HEK293T (cell line): ENCODE measurements around the gene HIPK4.

ENCODE experiments used
- CTCF ChIA-PET: fragments of 350-600 bp; formaldehyde crosslinking; extraction: SDS; loops from one replicate; lab custom pipeline; 2021; ENCODE audit warnings: antibody characterized with exemption, inconsistent platforms; lab: Yijun Ruan, JAX
- POLR2A ChIA-PET: fragments of 350-600 bp; formaldehyde crosslinking; extraction: SDS; loops from one replicate; lab custom pipeline; 2020; ENCODE audit warnings: antibody characterized with exemption, inconsistent platforms; lab: Yijun Ruan, JAX
- DNase-seq: peaks from one replicate; pipeline ENCODE4 v3.0.0; 2012; ENCODE audit warnings: mixed read lengths; ENCODE audit errors: extremely low spot score
- ARNT ChIP-seq: fragments of 450-650 bp; IDR thresholded peaks from 2 replicates; pipeline ENCODE4 v1.6.1; 2017; ENCODE audit warnings: mild to moderate bottlenecking
- BHLHE40 ChIP-seq: fragments of 450-650 bp; IDR thresholded peaks from 2 replicates; pipeline ENCODE4 v1.6.1; 2016; ENCODE audit warnings: mild to moderate bottlenecking, moderate library complexity, borderline replicate concordance
- CTBP1 ChIP-seq: fragments of 450-650 bp; IDR thresholded peaks from 2 replicates; pipeline ENCODE4 v1.6.1; 2016; ENCODE audit warnings: borderline replicate concordance
- ELF4 ChIP-seq: fragments of 450-650 bp; IDR thresholded peaks from 2 replicates; pipeline ENCODE4 v1.6.1; 2017; ENCODE audit warnings: antibody characterized with exemption
- FOXA1 ChIP-seq: fragments of 450-650 bp; IDR thresholded peaks from 2 replicates; pipeline ENCODE4 v1.6.1; 2016; ENCODE audit warnings: mild to moderate bottlenecking
- FOXK2 ChIP-seq: fragments of 450-650 bp; IDR thresholded peaks from 2 replicates; pipeline ENCODE4 v1.6.1; 2016; ENCODE audit warnings: mild to moderate bottlenecking
- FOXM1 ChIP-seq: fragments of 450-650 bp; IDR thresholded peaks from 2 replicates; pipeline ENCODE4 v1.6.1; 2017; ENCODE audit warnings: mild to moderate bottlenecking, borderline replicate concordance
- HDGF ChIP-seq: fragments of 450-650 bp; IDR thresholded peaks from 2 replicates; pipeline ENCODE4 v1.6.1; 2017; ENCODE audit warnings: antibody characterized with exemption, borderline replicate concordance
- L3MBTL2 ChIP-seq: fragments of 450-650 bp; conservative IDR thresholded peaks from 2 replicates; pipeline ENCODE4 v1.6.1; 2016; ENCODE audit warnings: mild to moderate bottlenecking
- LEF1 ChIP-seq: fragments of 450-650 bp; IDR thresholded peaks from 2 replicates; pipeline ENCODE4 v1.6.1; 2017; ENCODE audit warnings: mild to moderate bottlenecking, borderline replicate concordance
- NFRKB ChIP-seq: fragments of 450-650 bp; IDR thresholded peaks from 2 replicates; pipeline ENCODE4 v1.6.1; 2016; ENCODE audit warnings: mild to moderate bottlenecking, moderate library complexity
- PKNOX1 ChIP-seq: fragments of 450-650 bp; IDR thresholded peaks from 2 replicates; pipeline ENCODE4 v1.6.1; 2016
- SP1 ChIP-seq: fragments of 450-650 bp; IDR thresholded peaks from 2 replicates; pipeline ENCODE4 v1.6.1; 2017
- SUZ12 ChIP-seq: fragments of 450-650 bp; IDR thresholded peaks from 2 replicates; pipeline ENCODE4 v1.6.1; 2016; ENCODE audit warnings: mild to moderate bottlenecking
- TARDBP ChIP-seq: fragments of 450-650 bp; IDR thresholded peaks from 2 replicates; pipeline ENCODE4 v1.6.1; 2016
- ZNF384 ChIP-seq: fragments of 450-650 bp; IDR thresholded peaks from 2 replicates; pipeline ENCODE4 v1.6.1; 2016

Gene HIPK4

GRCh38 chr19:40358773-40359172 lies 31.2 kb downstream of the HIPK4 start:
- TF ChIP-seq TARDBP (no peak), CTBP1 (no peak), FOXK2 (no peak), PKNOX1 (no peak), FOXA1 (no peak), ZNF384 (no peak), NFRKB (no peak), SUZ12 (no peak), BHLHE40 (no peak)
- ChIA-PET POLR2A (interaction anchor here (1.0 kb wide), 1 partner anchor 10 kb away, joined by 3 read pairs; the partner anchor contains the start of genes C19orf47 and PLD3), CTCF (no interaction called here)
- DNase-seq: no peak

- ChIA-PET CTCF (no interaction called here), POLR2A (interaction anchor here (1.6 kb wide), 1 partner anchor 9 kb away, joined by 5 read pairs; the partner anchor contains the start of genes C19orf47 and PLD3)
- TF ChIP-seq FOXA1 (no peak), LEF1 (no peak), FOXM1 (no peak), ZNF384 (no peak), BHLHE40 (no peak), SP1 (no peak), L3MBTL2 (no peak), TARDBP (no peak), CTBP1 (no peak), PKNOX1 (no peak)
- no peak for DNase-seq
These were observed 32.3 kb downstream of the HIPK4 start for GRCh38 chr19:40357640-40358039.

GRCh38 chr19:40356681-40357595 lies 33.0 kb downstream of the HIPK4 start:
- ChIA-PET POLR2A (interaction anchor here (0.8 to 1.6 kb wide), 2 partner anchors 9 to 47 kb away, joined by 3 to 5 read pairs; partner anchors contain the start of genes C19orf47 and PLD3), CTCF (no interaction called here)
- no peak for DNase-seq

GRCh38 chr19:40355975-40356680 lies 33.9 kb downstream of the HIPK4 start:
- TF ChIP-seq ZNF384: no peak
- no peak for TF ChIP-seq NFRKB
- TF ChIP-seq LEF1: no peak
- no peak for TF ChIP-seq FOXM1
- TF ChIP-seq ARNT: no peak
- no peak for TF ChIP-seq PKNOX1
- TF ChIP-seq CTBP1: no peak
- TF ChIP-seq ELF4: no peak
- no peak for TF ChIP-seq FOXK2
- no peak for TF ChIP-seq SUZ12
- TF ChIP-seq HDGF: no peak
- TF ChIP-seq BHLHE40: no peak
- TF ChIP-seq L3MBTL2: no peak
- POLR2A ChIA-PET: interaction anchor here (0.8 to 1.6 kb wide), 2 partner anchors 8 to 48 kb away, joined by 3 to 5 read pairs; partner anchors contain the start of genes C19orf47 and PLD3
- CTCF ChIA-PET: no interaction called here
- DNase-seq: no peak

More at GRCh38 chr19:40356681-40357595, 33.0 kb downstream of the HIPK4 start:
- TF ChIP-seq ZNF384 (no peak), FOXA1 (no peak), ELF4 (no peak), PKNOX1 (no peak), HDGF (no peak), L3MBTL2 (no peak), CTBP1 (no peak), SP1 (no peak), NFRKB (no peak), SUZ12 (no peak), LEF1 (no peak), BHLHE40 (no peak), ARNT (no peak), TARDBP (no peak), FOXM1 (no peak)

GRCh38 chr19:40348961-40349507 lies 40.9 kb downstream of the HIPK4 start:
- ChIA-PET CTCF (no interaction called here), POLR2A (interaction anchor here (1.0 to 2.0 kb wide), 9 partner anchors 8 to 143 kb away, joined by 4 to 10 read pairs (median 5); partner anchors contain the start of gene AKT2)
- TF ChIP-seq ZNF384 (no peak), FOXM1 (no peak), CTBP1 (no peak), SUZ12 (no peak), PKNOX1 (no peak), TARDBP (no peak), LEF1 (no peak), ELF4 (no peak), BHLHE40 (no peak), SP1 (no peak), L3MBTL2 (no peak; the same call in 1 of the 2 replicates)
- no peak for DNase-seq
